Stimulated activated naive CD4-positive, alpha-beta T cell (primary cell): Measurements from ENCODE around the gene FYB2.
"Not testable (repeated sequence)": the region's sequence is repeated elsewhere in the genome, so short reads cannot be mapped to it uniquely, and the experiment has no call there.

ENCODE experiments used
- DNase-seq, 6 experiments: peaks; one replicate each; lab custom pipeline; 2025; lab: John Stamatoyannopoulos, UW

The FYB2 gene

GRCh38 chr1:56797065-56797685 lies 22.0 kb downstream of the FYB2 start:
- DNase-seq: no peak

GRCh38 chr1:56795870-56796269 lies 23.3 kb downstream of the FYB2 start:
- no peak for DNase-seq

- no peak for DNase-seq
These were observed 29.2 kb downstream of the FYB2 start for GRCh38 chr1:56790036-56790435.

GRCh38 chr1:56788588-56788987 lies 30.6 kb downstream of the FYB2 start:
- no peak for DNase-seq

GRCh38 chr1:56788102-56788501 lies 31.1 kb downstream of the FYB2 start:
- no peak for DNase-seq

GRCh38 chr1:56787330-56787729 lies 31.9 kb downstream of the FYB2 start:
- no peak for DNase-seq

- no peak for DNase-seq
These were observed 36.4 kb downstream of the FYB2 start for GRCh38 chr1:56782773-56783172.

- DNase-seq: no peak
These were observed 38.4 kb downstream of the FYB2 start for GRCh38 chr1:56780826-56781225.

- no peak for DNase-seq
These were observed 39.0 kb downstream of the FYB2 start for GRCh38 chr1:56780128-56780750.

GRCh38 chr1:56777972-56778371 lies 41.2 kb downstream of the FYB2 start:
- no peak for DNase-seq

GRCh38 chr1:56774732-56775131 lies 44.5 kb downstream of the FYB2 start:
- DNase-seq: not testable (repeated sequence)

GRCh38 chr1:56774067-56774609 lies 45.1 kb downstream of the FYB2 start:
- no peak for DNase-seq

- no peak for DNase-seq
These were observed 45.7 kb downstream of the FYB2 start for GRCh38 chr1:56773341-56774066.

- DNase-seq: no peak
These were observed 47.5 kb downstream of the FYB2 start for GRCh38 chr1:56771717-56772116.

- no peak for DNase-seq
These were observed 60.4 kb downstream of the FYB2 start for GRCh38 chr1:56758794-56759193.

- no peak for DNase-seq
These were observed 61.1 kb downstream of the FYB2 start for GRCh38 chr1:56758135-56758534.

GRCh38 chr1:56755911-56756310 lies 63.3 kb downstream of the FYB2 start:
- no peak for DNase-seq

- DNase-seq: no peak
These were observed 64.3 kb downstream of the FYB2 start for GRCh38 chr1:56754708-56755479.

- no peak for DNase-seq
These were observed 74.0 kb downstream of the FYB2 start for GRCh38 chr1:56745231-56745630.

GRCh38 chr1:56728964-56729363 lies 90.2 kb downstream of the FYB2 start:
- DNase-seq: no peak

GRCh38 chr1:56726706-56727105 lies 92.5 kb downstream of the FYB2 start:
- DNase-seq: no peak

- DNase-seq: no peak
These were observed 100.0 kb downstream of the FYB2 start for GRCh38 chr1:56719171-56719570.
